Small intestine (tissue), 7 donors: ENCODE results near the gene ZNF619. TPM values are rescaled to one million over a fixed set of nuclear protein-coding genes. Genes with fewer than 3 reads are reported as not detected.

Experiments used
- DNase-seq, 2 donors: peaks; one replicate each; pipeline versions ENCODE4 v3.0.0 to v3.0.0-alpha.2; 2013
- FAIRE-seq: peaks from 2 replicates; lab custom pipeline; 2012; peaks lifted over from hg19 to GRCh38; lab: Jason Lieb, UNC
- H3K27ac ChIP-seq, 3 donors: one replicate each; pipeline ENCODE4 v1.5.1; 2013; ENCODE audit warnings: low read length in 2 of 3, mild to moderate bottlenecking in 2 of 3, control low read depth in 1 of 3, inconsistent platforms in 1 of 3, low read depth in 1 of 3, moderate library complexity in 1 of 3
- H3K27me3 ChIP-seq, 3 donors: one replicate each; pipeline ENCODE4 v1.6.1; 2013; ENCODE audit warnings: low read length in 3 of 3, inconsistent platforms in 1 of 3; ENCODE audit not compliant: control insufficient read depth in 3 of 3, insufficient read depth in 3 of 3
- H3K36me3 ChIP-seq, 3 donors: one replicate each; pipeline ENCODE4 v1.6.1; 2013; ENCODE audit warnings: low read length in 3 of 3, inconsistent platforms in 1 of 3, low read depth in 1 of 3, mild to moderate bottlenecking in 1 of 3, moderate library complexity in 1 of 3; ENCODE audit not compliant: control insufficient read depth in 3 of 3, insufficient read depth in 2 of 3
- H3K4me1 ChIP-seq, 3 donors: one replicate each; pipeline ENCODE4 v1.6.1; 2013; ENCODE audit warnings: low read length in 2 of 3, inconsistent platforms in 1 of 3, low read depth in 1 of 3, mild to moderate bottlenecking in 1 of 3, moderate library complexity in 1 of 3; ENCODE audit not compliant: control insufficient read depth in 3 of 3, insufficient read depth in 2 of 3
- H3K4me3 ChIP-seq, 3 donors: one replicate each; pipeline ENCODE4 v1.5.1; 2013; ENCODE audit warnings: low read length in 3 of 3, control low read depth in 1 of 3, inconsistent platforms in 1 of 3, low read depth in 1 of 3, mild to moderate bottlenecking in 1 of 3, moderate library complexity in 1 of 3
- H3K9me3 ChIP-seq, 2 donors: one replicate each; pipeline ENCODE4 v1.6.1; 2013; ENCODE audit warnings: low read depth in 1 of 2, low read length in 1 of 2; ENCODE audit not compliant: control insufficient read depth in 2 of 2, insufficient read depth in 1 of 2
- WGBS, 3 donors: extraction: QIAGEN DNeasy Blood & Tissue Kit; methylation state at CpG; one replicate each; pipeline ENCODE4 v1.1.7; 2013; 5-methylcytosine and 5-hydroxymethylcytosine counted together
- polyA plus RNA-seq, 4 donors: library from polyadenylated mRNA; stranded (reverse) in 3 of 4; unstranded in 1 of 4; fragments of 200-250 nt in 3 of 4; fragments of 120-200 nt in 1 of 4; gene quantifications; one replicate each; pipeline versions ENCODE4 v1.2.1 to v1.2.3, GENCODE V29; 2013
- donor health status: healthy with polysubstance abuse.
- donor health status: control.
- donor health status: control.
- donor health status: Bipolar disorder and iron deficiency.
- donor health status: healthy.

Gene ZNF619
- polyA plus RNA-seq, 4 donors = 0.81 to 5.9 (median 1.5) TPM

- FAIRE-seq = no peak
- DNase-seq = no peak
- Histone ChIP-seq H3K4me3 (no peak overlapping the region), H3K4me1 (no peaks in the 10 kb centered on the region), H3K9me3 (no peaks in the 10 kb centered on the region), H3K27ac (no peak overlapping the region), H3K27me3 (no peaks in the 10 kb centered on the region), H3K36me3 (no peaks in the 10 kb centered on the region)
- WGBS, 3 donors = 65 to 82% (median 75%) methylated on average over 4 of the region's 4 CpGs
These were observed 6.2 kb upstream of the ZNF619 start for GRCh38 chr3:40470701-40471100.

GRCh38 chr3:40477666-40478065 lies 744 bp downstream of the ZNF619 start:
- peaks cover 0 to 13% (median 2%) of the 10 kb centered on the region in 3 donors for H3K36me3 ChIP-seq
- WGBS, 3 donors = 26 to 53% (median 37%) methylated on average over 4 of the region's 4 CpGs
- H3K9me3 ChIP-seq = no peaks in the 10 kb centered on the region
- H3K4me1 ChIP-seq = peaks cover 0 to 8% (median 2%) of the 10 kb centered on the region in 3 donors
- FAIRE-seq (no peak), DNase-seq (no peak)
- H3K27ac ChIP-seq = no peak overlapping the region
- peak overlapping the region in 2 of 3 donors; percentile 76 to 94 for H3K4me3 ChIP-seq
- H3K27me3 ChIP-seq = no peaks in the 10 kb centered on the region

- H3K36me3 ChIP-seq = peaks cover 7 to 38% (median 12%) of the 10 kb centered on the region in 3 donors
- no peaks in the 10 kb centered on the region for H3K4me1 ChIP-seq
- H3K4me3 ChIP-seq = no peak overlapping the region
- DNase-seq = no peak
- no peak overlapping the region for H3K27ac ChIP-seq
- no peak for FAIRE-seq
- no peaks in the 10 kb centered on the region for H3K27me3 ChIP-seq
- WGBS, 3 donors = 96 to 99% (median 97%) methylated on average over 3 of the region's 3 CpGs
- peaks cover 2 to 23% of the 10 kb centered on the region in 2 donors for H3K9me3 ChIP-seq
These were observed 10.2 kb downstream of the ZNF619 start for GRCh38 chr3:40487172-40487571.

- WGBS, 3 donors = 88 to 97% (median 96%) methylated on average over 5 of the region's 5 CpGs
- FAIRE-seq = no peak
- DNase-seq = no peak
- no peak overlapping the region for H3K4me3 ChIP-seq
- H3K4me1 ChIP-seq = no peaks in the 10 kb centered on the region
- peaks cover 2 to 22% of the 10 kb centered on the region in 2 donors for H3K9me3 ChIP-seq
- peaks cover 3 to 17% (median 9%) of the 10 kb centered on the region in 3 donors for H3K36me3 ChIP-seq
- H3K27me3 ChIP-seq = no peaks in the 10 kb centered on the region
- H3K27ac ChIP-seq = no peak overlapping the region
These were observed 14.0 kb downstream of the ZNF619 start for GRCh38 chr3:40490916-40491315.

GRCh38 chr3:40494698-40495097 lies 17.8 kb downstream of the ZNF619 start:
- H3K9me3 ChIP-seq = no peaks in the 10 kb centered on the region
- no peak overlapping the region for H3K27ac ChIP-seq
- no peaks in the 10 kb centered on the region for H3K36me3 ChIP-seq
- WGBS, 3 donors = 62 to 71% (median 70%) methylated on average over 2 of the region's 2 CpGs
- no peaks in the 10 kb centered on the region for H3K27me3 ChIP-seq
- H3K4me3 ChIP-seq = no peak overlapping the region
- FAIRE-seq (no peak), DNase-seq (no peak)
- no peaks in the 10 kb centered on the region for H3K4me1 ChIP-seq

GRCh38 chr3:40497288-40497687 lies 20.4 kb downstream of the ZNF619 start:
- no peak for DNase-seq
- WGBS, 3 donors = 94 to 96% (median 95%) methylated on average over 2 of the region's 2 CpGs
- H3K36me3 ChIP-seq = no peaks in the 10 kb centered on the region
- no peaks in the 10 kb centered on the region for H3K4me1 ChIP-seq
- H3K27me3 ChIP-seq = no peaks in the 10 kb centered on the region
- no peak for FAIRE-seq
- no peak overlapping the region for H3K4me3 ChIP-seq
- no peak overlapping the region for H3K27ac ChIP-seq
- no peaks in the 10 kb centered on the region for H3K9me3 ChIP-seq

- no peak overlapping the region for H3K4me3 ChIP-seq
- no peak overlapping the region for H3K27ac ChIP-seq
- H3K4me1 ChIP-seq = no peaks in the 10 kb centered on the region
- H3K27me3 ChIP-seq = no peaks in the 10 kb centered on the region
- H3K36me3 ChIP-seq = no peaks in the 10 kb centered on the region
- DNase-seq = no peak
- FAIRE-seq = no peak
- WGBS, 3 donors = 96 to 100% (median 97%) methylated on average over 1 of the region's 1 CpG
- H3K9me3 ChIP-seq = no peaks in the 10 kb centered on the region
These were observed 23.0 kb downstream of the ZNF619 start for GRCh38 chr3:40499952-40500351.

- DNase-seq (no peak), FAIRE-seq (no peak)
- peaks cover 0 to 3% (median 0%) of the 10 kb centered on the region in 3 donors for H3K4me1 ChIP-seq
- H3K27ac ChIP-seq = no peak overlapping the region
- WGBS, 3 donors = 86 to 94% (median 94%) methylated on average over 2 of the region's 2 CpGs
- no peaks in the 10 kb centered on the region for H3K27me3 ChIP-seq
- no peak overlapping the region for H3K4me3 ChIP-seq
- H3K9me3 ChIP-seq = no peaks in the 10 kb centered on the region
- H3K36me3 ChIP-seq = no peaks in the 10 kb centered on the region
These were observed 25.1 kb downstream of the ZNF619 start for GRCh38 chr3:40502034-40502433.
